PC-3 (cell line): ENCODE measurements around the gene RASL11B. TPM values are rescaled to one million over a fixed set of nuclear protein-coding genes. Genes with fewer than 3 reads are reported as not detected.

ENCODE experiments used
- ATAC-seq: fragments of 200-7000 bp; cut with Tn5 transposase; 2 replicates; pipeline ENCODE4 v1.9.1; 2020; ENCODE audit warnings: mild to moderate bottlenecking, moderate library complexity
- BruUV-seq: library from RNA; stranded (reverse); fragments of 400-500 nt; replicated peaks from 2 replicates; lab custom pipeline; 2021; lab: Mats Ljungman, UMichigan
- CTCF ChIA-PET: fragments of 300-600 bp; sonication (Branson Sonifier 250); formaldehyde crosslinking; loops from one replicate; lab custom pipeline; 2022; ENCODE audit warnings: antibody characterized with exemption; lab: Charles Lee
- POLR2A ChIA-PET: fragments of 300-600 bp; sonication (Branson Sonifier 250); formaldehyde crosslinking; loops from one replicate; lab custom pipeline; 2022; ENCODE audit warnings: antibody characterized with exemption; ENCODE audit not compliant: unreplicated experiment; lab: Charles Lee
- DNase-seq: peaks from one replicate; pipeline ENCODE4 v3.0.0-alpha.2; 2015
- H2AFZ ChIP-seq: fragments of 300-600 bp; sonication (generic); 2 replicates; pipeline ENCODE4 v1.6.0; 2016; ENCODE audit warnings: antibody characterized with exemption, low read length
- H3F3A ChIP-seq: fragments of 300-600 bp; sonication (generic); one replicate; pipeline ENCODE4 v1.6.0; 2017; ENCODE audit warnings: antibody characterized with exemption, low read length, control low read depth, mild to moderate bottlenecking; ENCODE audit not compliant: unreplicated experiment
- H3K27ac ChIP-seq: fragments of 300-600 bp; sonication (generic); 2 replicates; pipeline ENCODE4 v1.5.1; 2016; ENCODE audit warnings: mild to moderate bottlenecking, low read length
- H3K27me3 ChIP-seq: fragments of 300-600 bp; sonication (generic); 2 replicates; pipeline ENCODE4 v1.6.1; 2016; ENCODE audit warnings: low read length, mixed read lengths
- H3K36me3 ChIP-seq: fragments of 300-600 bp; sonication (generic); 2 replicates; pipeline ENCODE4 v1.6.1; 2016; ENCODE audit warnings: low read depth, mixed run types, low read length, mixed read lengths
- H3K4me1 ChIP-seq: fragments of 300-600 bp; sonication (generic); 2 replicates; pipeline ENCODE4 v1.5.1; 2016; ENCODE audit warnings: low read length; ENCODE audit not compliant: insufficient read depth
- H3K4me2 ChIP-seq: fragments of 300-600 bp; sonication (generic); 2 replicates; pipeline ENCODE4 v1.6.0; 2016; ENCODE audit warnings: low read length
- H3K4me3 ChIP-seq: fragments of 300-600 bp; sonication (generic); 2 replicates; pipeline ENCODE4 v1.5.1; 2016; ENCODE audit warnings: mild to moderate bottlenecking, low read length, mixed read lengths
- H3K79me2 ChIP-seq: fragments of 300-600 bp; sonication (generic); 2 replicates; pipeline ENCODE4 v1.6.1; 2017; ENCODE audit warnings: low read length, mixed read lengths
- H3K9ac ChIP-seq: fragments of 300-600 bp; sonication (generic); 2 replicates; pipeline ENCODE4 v1.6.0; 2016; ENCODE audit warnings: mild to moderate bottlenecking, low read length
- H3K9me2 ChIP-seq: fragments of 300-600 bp; sonication (generic); replicated peaks from 2 replicates; pipeline ENCODE4 v1.6.1; 2016; ENCODE audit warnings: mixed run types, low read length, mixed read lengths
- H3K9me3 ChIP-seq: fragments of 300-600 bp; sonication (generic); 2 replicates; pipeline ENCODE4 v1.6.1; 2016; ENCODE audit warnings: low read length, mixed read lengths
- H4K20me1 ChIP-seq: fragments of 300-600 bp; sonication (generic); 2 replicates; pipeline ENCODE4 v1.6.1; 2016; ENCODE audit warnings: low read length, mixed read lengths
- EZH2 ChIP-seq: fragments of 300-600 bp; sonication (generic); IDR thresholded peaks from one replicate; pipeline ENCODE4 v1.6.1; 2017; ENCODE audit warnings: antibody characterized with exemption, mild to moderate bottlenecking, low read length; ENCODE audit not compliant: unreplicated experiment
- EZH2phosphoT487 ChIP-seq: fragments of 300-600 bp; sonication (generic); IDR thresholded peaks from 2 replicates; pipeline ENCODE4 v1.6.1; 2018; ENCODE audit warnings: mild to moderate bottlenecking, antibody characterized with exemption, low read length, borderline replicate concordance
- intact Hi-C: fragments of 100-400 bp; cut with micrococcal nuclease; formaldehyde crosslinking; loops from 2 replicates; pipeline ENCODE4 v1.9.0; 2023
- total RNA-seq: library from RNA; depleted of rRNA; stranded (reverse); fragments of >200 nt; gene quantifications from 2 replicates; pipeline ENCODE4 v1.2.3, GENCODE V29; 2014
- TF ChIP-seq, protein P1 (sequence below): fragments of 300-600 bp; sonication (generic); conservative IDR thresholded peaks from 2 replicates; pipeline ENCODE4 v1.5.1; 2017; ENCODE audit warnings: antibody characterized with exemption, low read depth, mild to moderate bottlenecking, low read length

RASL11B gene
- total RNA-seq, 1 experiment from 2014 or later = 0.07 TPM

DNA sequence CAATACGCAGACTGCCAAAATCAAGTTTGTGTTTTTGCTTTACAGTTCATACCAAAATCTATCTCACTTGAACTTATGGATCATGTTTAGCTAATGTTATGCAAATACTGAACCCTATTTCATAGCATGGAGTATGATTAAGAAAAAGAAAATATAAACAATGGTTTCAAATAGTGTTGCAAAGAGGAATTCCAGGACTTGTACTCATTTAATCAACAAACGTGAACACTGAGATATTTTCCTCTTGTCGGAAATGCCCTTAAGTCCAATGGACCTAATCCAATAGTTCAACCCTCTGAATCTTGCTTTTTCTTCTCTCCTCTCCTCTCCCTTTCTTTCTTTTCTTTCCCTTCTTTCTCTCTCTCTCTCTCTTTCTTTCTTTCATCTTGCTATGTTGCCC lies 30.8 kb downstream of the RASL11B start:
- Histone ChIP-seq H3K79me2 (no peaks in the 10 kb centered on the region), H3K9ac (no peak overlapping the region), H3K4me3 (no peak overlapping the region), H3K4me2 (no peak overlapping the region), H3F3A (no peaks in the 10 kb centered on the region), H3K4me1 (no peaks in the 10 kb centered on the region), H3K9me2 (no peaks in the 10 kb centered on the region), H3K9me3 (no peaks in the 10 kb centered on the region), H3K27ac (no peak overlapping the region), H3K27me3 (no peaks in the 10 kb centered on the region), H4K20me1 (no peaks in the 10 kb centered on the region), H3K36me3 (no peaks in the 10 kb centered on the region), H2AFZ (no peak overlapping the region)
- DNase-seq (no peak), ATAC-seq (no peak)
- TF ChIP-seq, protein P1, sequence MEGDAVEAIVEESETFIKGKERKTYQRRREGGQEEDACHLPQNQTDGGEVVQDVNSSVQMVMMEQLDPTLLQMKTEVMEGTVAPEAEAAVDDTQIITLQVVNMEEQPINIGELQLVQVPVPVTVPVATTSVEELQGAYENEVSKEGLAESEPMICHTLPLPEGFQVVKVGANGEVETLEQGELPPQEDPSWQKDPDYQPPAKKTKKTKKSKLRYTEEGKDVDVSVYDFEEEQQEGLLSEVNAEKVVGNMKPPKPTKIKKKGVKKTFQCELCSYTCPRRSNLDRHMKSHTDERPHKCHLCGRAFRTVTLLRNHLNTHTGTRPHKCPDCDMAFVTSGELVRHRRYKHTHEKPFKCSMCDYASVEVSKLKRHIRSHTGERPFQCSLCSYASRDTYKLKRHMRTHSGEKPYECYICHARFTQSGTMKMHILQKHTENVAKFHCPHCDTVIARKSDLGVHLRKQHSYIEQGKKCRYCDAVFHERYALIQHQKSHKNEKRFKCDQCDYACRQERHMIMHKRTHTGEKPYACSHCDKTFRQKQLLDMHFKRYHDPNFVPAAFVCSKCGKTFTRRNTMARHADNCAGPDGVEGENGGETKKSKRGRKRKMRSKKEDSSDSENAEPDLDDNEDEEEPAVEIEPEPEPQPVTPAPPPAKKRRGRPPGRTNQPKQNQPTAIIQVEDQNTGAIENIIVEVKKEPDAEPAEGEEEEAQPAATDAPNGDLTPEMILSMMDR = no peak
- TF ChIP-seq EZH2phosphoT487 = no peak
- TF ChIP-seq EZH2 = no peak
- intact Hi-C loops = no loop called here
- CTCF ChIA-PET = no interaction called here
- BruUV-seq = no TSS peak
- POLR2A ChIA-PET = no interaction called here

DNA sequence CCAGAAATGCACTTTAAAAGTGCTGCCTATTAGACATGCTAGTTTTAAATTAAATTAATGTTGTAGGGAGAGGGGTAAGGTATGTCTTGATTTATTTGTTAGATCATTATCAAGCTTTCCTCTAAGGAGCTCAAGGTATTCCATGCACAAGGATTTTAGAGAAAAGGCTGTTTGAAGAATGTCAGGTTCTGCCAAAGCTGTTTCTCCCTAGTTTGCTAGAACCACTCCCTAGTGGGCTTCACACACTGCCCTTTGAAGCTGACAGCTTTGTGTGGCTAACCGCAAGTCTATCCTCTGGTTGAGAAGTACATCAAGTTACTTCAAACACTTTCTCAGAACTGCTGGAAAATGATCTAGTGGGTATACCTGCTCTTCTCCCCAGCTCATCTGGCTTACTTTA lies 32.3 kb downstream of the RASL11B start:
- no peak overlapping the region for H3K9ac ChIP-seq
- H3K4me1 ChIP-seq = no peaks in the 10 kb centered on the region
- TF ChIP-seq EZH2phosphoT487 = no peak
- no peak for TF ChIP-seq EZH2
- no peaks in the 10 kb centered on the region for H3K9me3 ChIP-seq
- no peak overlapping the region for H3K4me3 ChIP-seq
- DNase-seq (no peak), ATAC-seq (no peak)
- no peak overlapping the region for H2AFZ ChIP-seq
- BruUV-seq = no TSS peak
- H3K36me3 ChIP-seq = no peaks in the 10 kb centered on the region
- no peaks in the 10 kb centered on the region for H4K20me1 ChIP-seq
- no peaks in the 10 kb centered on the region for H3F3A ChIP-seq
- H3K27ac ChIP-seq = no peak overlapping the region
- ChIA-PET POLR2A (interaction anchor here (0.8 kb wide), 1 partner anchor 16 kb away, joined by 5 read pairs; no protein-coding TSS in a partner anchor), CTCF (no interaction called here)
- H3K27me3 ChIP-seq = no peaks in the 10 kb centered on the region
- intact Hi-C loops = no loop called here
- no peaks in the 10 kb centered on the region for H3K9me2 ChIP-seq
- H3K4me2 ChIP-seq = no peak overlapping the region
- no peaks in the 10 kb centered on the region for H3K79me2 ChIP-seq

DNA sequence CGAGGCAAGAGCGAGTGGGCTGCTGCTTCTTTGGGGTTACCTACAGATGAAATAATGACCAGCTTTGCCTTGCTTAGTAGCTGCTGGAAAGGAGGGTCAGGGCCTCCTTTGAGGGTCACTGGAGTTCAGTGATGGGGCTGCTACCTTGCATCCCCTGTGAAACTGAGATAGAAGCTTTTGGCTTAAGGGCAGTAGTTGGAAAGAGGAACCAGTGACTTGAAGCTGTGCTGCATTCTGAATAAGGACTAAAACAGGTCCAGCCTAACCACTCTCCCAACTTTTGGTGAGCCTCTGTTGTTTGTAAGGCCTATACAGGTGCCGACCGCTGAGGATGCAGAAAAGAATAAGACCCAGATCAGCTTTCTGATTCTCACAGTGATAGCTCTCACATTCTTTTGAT lies 41.2 kb downstream of the RASL11B start:
- POLR2A ChIA-PET = no interaction called here
- H3K27me3 ChIP-seq = no peaks in the 10 kb centered on the region
- no peaks in the 10 kb centered on the region for H3K4me1 ChIP-seq
- H2AFZ ChIP-seq = no peak overlapping the region
- CTCF ChIA-PET = no interaction called here
- no TSS peak for BruUV-seq
- H3F3A ChIP-seq = no peaks in the 10 kb centered on the region
- TF ChIP-seq EZH2phosphoT487 = no peak
- TF ChIP-seq, protein P1 = no peak
- TF ChIP-seq EZH2 = no peak
- ATAC-seq (no peak), DNase-seq (no peak)
- no peaks in the 10 kb centered on the region for H3K36me3 ChIP-seq
- H3K4me2 ChIP-seq = no peak overlapping the region
- H3K9me3 ChIP-seq = no peaks in the 10 kb centered on the region
- H3K27ac ChIP-seq = no peak overlapping the region
- intact Hi-C loops = no loop called here
- H3K79me2 ChIP-seq = no peaks in the 10 kb centered on the region
- H4K20me1 ChIP-seq = no peaks in the 10 kb centered on the region
- no peaks in the 10 kb centered on the region for H3K9me2 ChIP-seq
- no peak overlapping the region for H3K9ac ChIP-seq
- H3K4me3 ChIP-seq = no peak overlapping the region
